ENCODE measurements around the gene MRAS. TPM values are rescaled to one million over a fixed set of nuclear protein-coding genes. Genes with fewer than 3 reads are reported as not detected.

MRAS gene
- polyA plus RNA-seq, 3 donors = 6.2 to 13.2 (median 8.3) TPM

DNA sequence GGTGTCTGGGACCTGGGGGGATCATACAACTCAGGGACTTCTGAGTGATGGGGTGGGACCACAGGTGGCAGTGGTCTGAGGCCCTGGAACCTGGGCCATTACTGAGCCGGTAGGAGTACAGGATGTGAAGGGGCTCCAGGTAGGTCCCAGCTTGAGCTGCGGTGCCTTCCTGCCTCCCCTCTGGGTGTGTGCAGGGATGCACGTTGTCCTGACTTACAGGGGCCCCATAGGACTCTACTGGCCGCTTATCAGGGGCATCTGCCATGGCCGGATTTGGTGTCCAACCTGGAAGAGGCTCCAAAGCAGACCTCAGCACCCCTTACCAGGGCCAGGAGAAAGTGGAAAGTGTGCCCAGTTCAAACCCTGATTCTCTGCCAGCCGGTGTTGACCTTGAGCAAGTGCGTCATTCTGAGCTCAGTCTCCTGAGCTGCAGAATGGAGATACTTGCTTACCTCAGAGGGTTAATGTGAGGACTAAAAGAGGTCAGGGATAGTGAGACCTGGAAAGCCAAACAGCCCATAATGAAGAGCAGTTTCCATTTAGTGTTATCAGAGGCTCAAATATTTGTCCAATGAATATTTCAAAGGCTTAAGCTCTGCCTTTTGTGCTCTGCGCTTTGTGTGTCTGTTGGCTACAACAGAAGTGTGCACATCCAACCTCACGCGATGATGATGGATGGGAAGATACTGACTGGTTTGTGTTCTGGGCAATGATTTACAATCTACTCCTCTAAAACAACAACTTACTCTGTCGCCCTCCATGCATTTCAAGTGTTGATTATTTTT is 50.6 kb downstream of the MRAS start:
- intact Hi-C loops (cut with micrococcal nuclease) = no loop called here
- TF ChIP-seq CTCF (IDR thresholded peaks at IDR 0.05) = no peak
- no peak overlapping the region for H3K27ac Mint-ChIP-seq
- no peak overlapping the region for H3K27ac ChIP-seq (ENCODE audit: low read depth in 1 of 2, low read length in 2 of 2)
- H3K36me3 Mint-ChIP-seq = peaks cover 0 to 6% of the 10 kb centered on the region in 2 donors
- peaks cover 0 to 2% (median 0%) of the 10 kb centered on the region in 7 donors for H3K9me3 Mint-ChIP-seq
- H3K4me3 ChIP-seq (replicated peaks in 1 of 3; ENCODE audit: low read depth in 2 of 3, low read length in 3 of 3) = no peak overlapping the region
- peaks cover 3% of the 10 kb centered on the region for H3K4me1 Mint-ChIP-seq
- 86% methylated on average over 7 of the region's 11 CpGs for WGBS (ENCODE audit: insufficient coverage)
- H3K4me1 ChIP-seq (ENCODE audit: control insufficient read depth in 1 of 2, insufficient read depth in 2 of 2, low read length in 2 of 2) = no peaks in the 10 kb centered on the region
- DNase-seq = no peak
- no peaks in the 10 kb centered on the region for H3K27me3 ChIP-seq (ENCODE audit: control insufficient read depth in 2 of 2, insufficient read depth in 2 of 2, low read length in 2 of 2)
- no peak overlapping the region for H3K4me3 Mint-ChIP-seq
- no peaks in the 10 kb centered on the region for H3K36me3 ChIP-seq (replicated peaks in 1 of 2; ENCODE audit: control insufficient read depth in 1 of 2, insufficient read depth in 2 of 2, low read length in 2 of 2)
- no peak overlapping the region for H3K9ac ChIP-seq (ENCODE audit: insufficient read depth, low read length, poor library complexity, severe bottlenecking)
- H4K20me1 ChIP-seq (ENCODE audit: insufficient read depth, low read length) = no peaks in the 10 kb centered on the region
- H3K27me3 Mint-ChIP-seq (ENCODE audit: low read depth in 3 of 3) = peaks cover 0 to 5% (median 1%) of the 10 kb centered on the region in 3 donors
- H3K79me2 ChIP-seq (ENCODE audit: insufficient read depth, low read length) = no peaks in the 10 kb centered on the region
- H3K4me2 ChIP-seq (replicated peaks; ENCODE audit: extremely low read depth, low read length, poor library complexity, severe bottlenecking) = no peak overlapping the region
- H2AFZ ChIP-seq (ENCODE audit: insufficient read depth, low read depth, low read length, poor library complexity, severe bottlenecking) = no peak overlapping the region
- no peaks in the 10 kb centered on the region for H3K9me3 ChIP-seq (replicated peaks in 1 of 2; ENCODE audit: control insufficient read depth in 1 of 2, insufficient read depth in 1 of 2, low read length in 2 of 2)

DNA sequence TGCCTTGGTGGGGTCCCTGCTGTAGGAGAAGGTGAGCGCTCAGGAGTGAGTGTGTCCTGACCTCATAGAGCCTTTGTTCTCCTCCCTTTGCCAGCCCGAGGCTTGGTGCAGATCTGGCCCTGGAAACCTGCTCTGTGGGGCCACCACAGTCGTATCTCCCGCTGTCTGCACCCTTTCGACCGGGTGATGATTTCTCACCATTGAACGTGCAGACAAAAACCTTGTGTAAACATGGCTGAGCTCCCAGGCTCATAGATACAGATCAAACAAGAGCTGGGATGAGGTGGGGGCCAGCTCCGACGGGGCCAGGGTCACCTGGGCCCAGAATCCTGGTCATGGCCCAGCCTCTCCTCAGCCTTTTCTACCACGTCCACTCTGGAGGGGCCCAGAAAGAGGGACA is 51.4 kb downstream of the MRAS start:
- no peak overlapping the region for H2AFZ ChIP-seq (ENCODE audit: insufficient read depth, low read depth, low read length, poor library complexity, severe bottlenecking)
- no peak for TF ChIP-seq CTCF (IDR thresholded peaks at IDR 0.05)
- peaks cover 0 to 2% (median 0%) of the 10 kb centered on the region in 7 donors for H3K9me3 Mint-ChIP-seq
- no peaks in the 10 kb centered on the region for H3K27me3 ChIP-seq (ENCODE audit: control insufficient read depth in 2 of 2, insufficient read depth in 2 of 2, low read length in 2 of 2)
- peaks cover 3% of the 10 kb centered on the region for H3K4me1 Mint-ChIP-seq
- no peak for DNase-seq
- H3K36me3 Mint-ChIP-seq = peaks cover 6% of the 10 kb centered on the region in 2 donors
- no peak overlapping the region for H3K4me3 Mint-ChIP-seq
- peaks cover 0 to 1% (median 1%) of the 10 kb centered on the region in 3 donors for H3K27me3 Mint-ChIP-seq (ENCODE audit: low read depth in 3 of 3)
- H3K9me3 ChIP-seq (replicated peaks in 1 of 2; ENCODE audit: control insufficient read depth in 1 of 2, insufficient read depth in 1 of 2, low read length in 2 of 2) = no peaks in the 10 kb centered on the region
- no peak overlapping the region for H3K4me2 ChIP-seq (replicated peaks; ENCODE audit: extremely low read depth, low read length, poor library complexity, severe bottlenecking)
- no peak overlapping the region for H3K27ac ChIP-seq (ENCODE audit: low read depth in 1 of 2, low read length in 2 of 2)
- no peaks in the 10 kb centered on the region for H3K4me1 ChIP-seq (ENCODE audit: control insufficient read depth in 1 of 2, insufficient read depth in 2 of 2, low read length in 2 of 2)
- intact Hi-C loops (cut with micrococcal nuclease) = no loop called here
- no peaks in the 10 kb centered on the region for H3K36me3 ChIP-seq (replicated peaks in 1 of 2; ENCODE audit: control insufficient read depth in 1 of 2, insufficient read depth in 2 of 2, low read length in 2 of 2)
- 95% methylated on average over 8 of the region's 10 CpGs for WGBS (ENCODE audit: insufficient coverage)
- no peak overlapping the region for H3K9ac ChIP-seq (ENCODE audit: insufficient read depth, low read length, poor library complexity, severe bottlenecking)
- H3K4me3 ChIP-seq (replicated peaks in 1 of 3; ENCODE audit: low read depth in 2 of 3, low read length in 3 of 3) = no peak overlapping the region
- H3K27ac Mint-ChIP-seq = no peak overlapping the region
- no peaks in the 10 kb centered on the region for H4K20me1 ChIP-seq (ENCODE audit: insufficient read depth, low read length)
- H3K79me2 ChIP-seq (ENCODE audit: insufficient read depth, low read length) = no peaks in the 10 kb centered on the region

All from CD14-positive monocyte (primary cell).